NT2/D1 (cell line): ENCODE data around the gene AK1.

ENCODE experiments used
- SUZ12 ChIP-seq: IDR thresholded peaks from 2 replicates; pipeline ENCODE4 v1.6.1; 2011; ENCODE audit not compliant: insufficient read length, insufficient read depth; ENCODE audit errors: extremely low read depth
- YY1 ChIP-seq: IDR thresholded peaks from 2 replicates; pipeline ENCODE4 v1.6.1; 2011; ENCODE audit not compliant: insufficient read length, insufficient read depth
- ZNF274 ChIP-seq: IDR thresholded peaks from 2 replicates; pipeline ENCODE4 v1.6.1; 2011; ENCODE audit warnings: mild to moderate bottlenecking, low read depth, low read length

DNA sequence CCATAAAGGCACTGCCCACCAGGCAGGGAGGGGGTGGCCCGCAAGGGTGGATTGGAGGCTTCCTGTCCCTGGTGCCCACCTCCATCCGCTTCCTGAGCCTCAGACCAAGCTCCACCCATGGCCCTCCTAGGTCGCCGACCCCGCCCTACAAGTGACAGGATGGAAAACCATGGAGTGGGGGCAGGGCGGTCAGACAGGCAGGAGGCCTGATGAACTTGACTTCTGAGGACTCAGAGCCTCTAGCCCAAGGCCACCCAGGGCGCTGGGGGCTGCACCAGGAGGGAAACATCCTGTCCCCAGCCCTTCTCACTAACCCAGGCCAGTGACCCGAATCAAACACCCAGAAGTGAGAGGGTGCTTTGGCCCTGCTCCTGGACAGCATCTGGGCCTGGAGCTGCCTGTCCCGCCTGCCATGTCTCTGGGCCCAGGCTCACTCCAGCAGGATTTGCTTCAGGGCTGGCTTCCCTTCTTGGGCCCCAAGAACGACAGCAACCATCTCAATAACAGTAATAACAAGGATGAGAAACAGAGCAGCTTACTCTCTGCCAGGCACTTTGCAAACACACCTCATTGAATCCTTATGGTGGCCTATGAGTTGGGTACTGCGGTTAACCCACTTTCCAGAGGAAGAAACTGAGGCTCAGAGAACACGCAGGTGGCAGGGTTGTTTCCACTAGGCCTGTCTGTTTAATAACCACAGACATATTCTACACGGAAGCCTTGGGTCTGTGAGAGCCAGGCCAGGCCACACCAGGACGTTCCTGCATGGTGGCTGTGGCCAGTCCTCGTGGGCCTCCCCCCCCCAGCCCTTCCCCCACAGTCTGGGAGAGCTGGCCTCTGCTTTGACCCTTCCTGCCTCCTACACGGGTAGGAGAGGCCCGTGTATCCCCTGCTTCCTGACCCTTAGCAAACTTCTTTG lies 26.3 kb upstream of the AK1 start:
- TF ChIP-seq ZNF274 = no peak
- TF ChIP-seq YY1 = no peak
- TF ChIP-seq SUZ12 = no peak
